SK-N-SH (cell line): ENCODE measurements around the gene SMARCC2.

Source experiments
- CTCF ChIP-seq: fragments of 200-600 bp; sonication (generic); IDR thresholded peaks from 2 replicates; pipeline ENCODE4 v1.6.1; 2017; ENCODE audit warnings: antibody characterized with exemption, mild to moderate bottlenecking, moderate library complexity
- MAX ChIP-seq: IDR thresholded peaks from 2 replicates; pipeline ENCODE4 v1.4.0; 2012; ENCODE audit warnings: low read depth
- POLR2AphosphoS5 ChIP-seq: IDR thresholded peaks from 2 replicates; pipeline ENCODE4 v1.6.1; 2012; ENCODE audit warnings: low read depth, low read length
- RFX5 ChIP-seq: IDR thresholded peaks from 2 replicates; pipeline ENCODE4 v1.6.1; 2012; ENCODE audit warnings: mild to moderate bottlenecking, improper control_type of control experiment, low read length
- TAF1 ChIP-seq: IDR thresholded peaks from 2 replicates; pipeline ENCODE4 v1.6.1; 2012; ENCODE audit warnings: low read depth, mild to moderate bottlenecking, low read length, moderate library complexity, borderline replicate concordance

- TF ChIP-seq RFX5 (no peak), CTCF (no peak), MAX (no peak), TAF1 (no peak), POLR2AphosphoS5 (no peak; the same call in 1 of the 2 replicates)
These were observed 29.6 kb downstream of the SMARCC2 start for GRCh38 chr12:56159482-56160192.
